Osteocyte (in vitro differentiated cells): ENCODE measurements around the gene KMT2B. TPM values are rescaled to one million over a fixed set of nuclear protein-coding genes. Genes with fewer than 3 reads are reported as not detected.

Experiments
- DNase-seq: peaks from one replicate; pipeline ENCODE4 v3.0.0; 2021; ENCODE audit warnings: mixed read lengths; ENCODE audit not compliant: unreplicated experiment; ENCODE audit errors: extremely low spot score
- H3K27ac Mint-ChIP-seq: one replicate; pipeline ENCODE4 v1.8.0; 2021; ENCODE audit warnings: mild to moderate bottlenecking, mixed read lengths; ENCODE audit not compliant: unreplicated experiment
- H3K27me3 Mint-ChIP-seq: one replicate; pipeline ENCODE4 v1.8.0; 2021; ENCODE audit warnings: mixed read lengths; ENCODE audit not compliant: unreplicated experiment
- H3K36me3 Mint-ChIP-seq: one replicate; pipeline ENCODE4 v1.8.0; 2021; ENCODE audit warnings: mixed read lengths; ENCODE audit not compliant: unreplicated experiment
- H3K4me1 Mint-ChIP-seq: one replicate; pipeline ENCODE4 v1.8.0; 2021; ENCODE audit warnings: mixed read lengths; ENCODE audit not compliant: unreplicated experiment
- H3K4me3 Mint-ChIP-seq: one replicate; pipeline ENCODE4 v1.8.0; 2021; ENCODE audit warnings: mild to moderate bottlenecking, moderate library complexity, mixed read lengths; ENCODE audit not compliant: unreplicated experiment
- H3K9me3 Mint-ChIP-seq: one replicate; pipeline ENCODE4 v1.8.0; 2021; ENCODE audit warnings: mixed read lengths; ENCODE audit not compliant: unreplicated experiment
- total RNA-seq: library from RNA; stranded (reverse); gene quantifications from 2 replicates; pipeline ENCODE4 v1.2.1, GENCODE V29; 2021
- TF ChIP-seq, protein P1 (sequence below): fragments of 200-600 bp; sonication (generic); IDR thresholded peaks from 2 replicates; pipeline ENCODE4 v1.5.0; 2021; ENCODE audit warnings: antibody characterized with exemption, mild to moderate bottlenecking, moderate library complexity

The KMT2B gene
- total RNA-seq, 1 donor from 2014 or later: 45.1 TPM

DNA sequence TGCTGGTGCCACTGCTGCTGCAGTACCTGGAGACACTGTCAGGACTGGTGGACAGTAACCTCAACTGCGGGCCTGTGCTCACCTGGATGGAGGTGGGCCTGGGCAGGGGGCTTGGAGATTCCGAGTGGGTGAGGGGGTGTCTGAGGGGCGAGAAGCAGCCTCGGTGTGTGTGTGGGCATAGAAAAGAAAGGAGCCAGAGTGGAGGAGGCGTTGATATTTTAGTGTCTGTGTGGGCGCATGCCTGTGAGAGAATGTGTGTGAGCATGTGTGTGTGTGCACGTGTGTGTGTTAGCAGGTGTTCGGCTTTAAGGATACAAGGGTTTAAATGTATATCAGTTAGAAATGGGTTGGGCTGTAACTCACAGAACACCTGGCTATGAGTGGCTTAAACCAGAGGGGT, 61.2 kb downstream of the KMT2B start:
- H3K9me3 Mint-ChIP-seq: no peaks in the 10 kb centered on the region
- no peaks in the 10 kb centered on the region for H3K27me3 Mint-ChIP-seq
- no peak overlapping the region for H3K27ac Mint-ChIP-seq
- H3K36me3 Mint-ChIP-seq: peaks cover 12% of the 10 kb centered on the region
- peaks cover 24% of the 10 kb centered on the region for H3K4me1 Mint-ChIP-seq
- DNase-seq: no peak
- TF ChIP-seq, protein P1, sequence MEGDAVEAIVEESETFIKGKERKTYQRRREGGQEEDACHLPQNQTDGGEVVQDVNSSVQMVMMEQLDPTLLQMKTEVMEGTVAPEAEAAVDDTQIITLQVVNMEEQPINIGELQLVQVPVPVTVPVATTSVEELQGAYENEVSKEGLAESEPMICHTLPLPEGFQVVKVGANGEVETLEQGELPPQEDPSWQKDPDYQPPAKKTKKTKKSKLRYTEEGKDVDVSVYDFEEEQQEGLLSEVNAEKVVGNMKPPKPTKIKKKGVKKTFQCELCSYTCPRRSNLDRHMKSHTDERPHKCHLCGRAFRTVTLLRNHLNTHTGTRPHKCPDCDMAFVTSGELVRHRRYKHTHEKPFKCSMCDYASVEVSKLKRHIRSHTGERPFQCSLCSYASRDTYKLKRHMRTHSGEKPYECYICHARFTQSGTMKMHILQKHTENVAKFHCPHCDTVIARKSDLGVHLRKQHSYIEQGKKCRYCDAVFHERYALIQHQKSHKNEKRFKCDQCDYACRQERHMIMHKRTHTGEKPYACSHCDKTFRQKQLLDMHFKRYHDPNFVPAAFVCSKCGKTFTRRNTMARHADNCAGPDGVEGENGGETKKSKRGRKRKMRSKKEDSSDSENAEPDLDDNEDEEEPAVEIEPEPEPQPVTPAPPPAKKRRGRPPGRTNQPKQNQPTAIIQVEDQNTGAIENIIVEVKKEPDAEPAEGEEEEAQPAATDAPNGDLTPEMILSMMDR: no peak
- H3K4me3 Mint-ChIP-seq: no peak overlapping the region

- Mint-ChIP-seq H3K27ac (no peak overlapping the region), H3K4me3 (no peak overlapping the region), H3K36me3 (peaks cover 12% of the 10 kb centered on the region), H3K27me3 (no peaks in the 10 kb centered on the region), H3K9me3 (no peaks in the 10 kb centered on the region), H3K4me1 (peaks cover 14% of the 10 kb centered on the region)
- no peak for DNase-seq
- TF ChIP-seq, protein P1: no peak
Observed at GRCh38 chr19:35780058-35780457, 62.3 kb downstream of the KMT2B start.

GRCh38 chr19:35780717-35781116, 62.9 kb downstream of the KMT2B start:
- Mint-ChIP-seq H3K27ac (no peak overlapping the region), H3K27me3 (no peaks in the 10 kb centered on the region), H3K4me3 (no peak overlapping the region)

DNA sequence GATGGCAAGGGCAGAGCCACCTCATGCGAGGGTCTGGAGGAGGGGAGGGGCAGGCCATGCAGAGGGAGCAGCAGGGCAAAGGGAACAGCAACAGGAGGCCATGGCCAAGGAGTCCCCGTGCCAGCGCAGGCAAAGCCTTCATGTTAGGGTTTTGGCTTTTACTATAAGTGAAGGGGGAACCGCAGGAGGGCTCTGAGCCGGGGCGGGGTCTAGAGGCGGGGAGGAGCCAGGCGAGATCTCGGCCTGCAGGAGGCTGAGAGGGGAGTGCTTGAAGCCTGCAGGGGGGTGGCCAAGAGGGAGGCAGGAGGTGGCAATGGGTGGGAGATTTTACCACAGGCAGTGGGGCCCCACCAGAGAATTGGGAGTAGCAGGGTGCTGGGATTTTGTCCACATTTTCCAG, 63.8 kb downstream of the KMT2B start:
- TF ChIP-seq, protein P1: no peak
- peaks cover 12% of the 10 kb centered on the region for H3K36me3 Mint-ChIP-seq
- no peak overlapping the region for H3K4me3 Mint-ChIP-seq
- no peak for DNase-seq
- no peak overlapping the region for H3K27ac Mint-ChIP-seq
- peaks cover 6% of the 10 kb centered on the region for H3K4me1 Mint-ChIP-seq
- H3K9me3 Mint-ChIP-seq: no peaks in the 10 kb centered on the region
- H3K27me3 Mint-ChIP-seq: no peaks in the 10 kb centered on the region

More at GRCh38 chr19:35780717-35781116, 62.9 kb downstream of the KMT2B start:
- Mint-ChIP-seq H3K9me3 (no peaks in the 10 kb centered on the region), H3K36me3 (peaks cover 12% of the 10 kb centered on the region), H3K4me1 (peaks cover 13% of the 10 kb centered on the region)
- no peak for DNase-seq
- TF ChIP-seq, protein P1: no peak

- Mint-ChIP-seq H3K27me3 (no peaks in the 10 kb centered on the region), H3K36me3 (peaks cover 12% of the 10 kb centered on the region), H3K4me1 (no peaks in the 10 kb centered on the region), H3K4me3 (no peak overlapping the region), H3K9me3 (no peaks in the 10 kb centered on the region), H3K27ac (no peak overlapping the region)
- TF ChIP-seq, protein P1: no peak
- DNase-seq: no peak
Observed at GRCh38 chr19:35782589-35782988, 64.8 kb downstream of the KMT2B start.
